GM18505 (cell line): Measurements from ENCODE around the gene KIF2A.
"Not testable (repeated sequence)": the region's sequence is repeated elsewhere in the genome, so short reads cannot be mapped to it uniquely, and the experiment has no call there.

Source experiments
- ATAC-seq: cut with Tn5 transposase; IDR thresholded peaks from one replicate; pipeline ENCODE4 v1.9.1; 2021; ENCODE audit not compliant: unreplicated experiment
- POLR2A ChIP-seq: IDR thresholded peaks from 4 replicates; pipeline ENCODE4 v1.6.1; 2011; ENCODE audit warnings: borderline replicate concordance; ENCODE audit not compliant: insufficient read depth, insufficient read length; ENCODE audit errors: extremely low read depth

The KIF2A gene

DNA sequence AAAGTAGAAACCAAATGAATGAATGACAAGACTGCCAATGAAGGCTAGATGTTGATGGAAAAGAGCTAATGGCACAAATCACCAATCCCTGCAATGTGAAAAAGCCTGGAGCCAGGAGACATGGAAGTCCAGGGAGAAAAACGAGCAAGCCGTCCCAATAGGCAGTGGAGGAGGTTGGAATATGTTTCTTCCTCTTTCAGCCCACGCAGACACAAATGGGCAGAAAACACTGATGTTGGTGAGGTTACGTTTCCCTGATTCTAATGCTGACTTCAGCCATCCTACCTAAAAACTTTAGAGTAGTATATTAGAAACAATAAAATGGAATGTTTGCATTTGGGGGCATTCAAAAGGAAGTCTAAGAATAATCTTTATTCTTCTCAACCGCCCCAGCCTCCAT is 23.9 kb upstream of the KIF2A start:
- no peak for ATAC-seq
- no peak for TF ChIP-seq POLR2A

DNA sequence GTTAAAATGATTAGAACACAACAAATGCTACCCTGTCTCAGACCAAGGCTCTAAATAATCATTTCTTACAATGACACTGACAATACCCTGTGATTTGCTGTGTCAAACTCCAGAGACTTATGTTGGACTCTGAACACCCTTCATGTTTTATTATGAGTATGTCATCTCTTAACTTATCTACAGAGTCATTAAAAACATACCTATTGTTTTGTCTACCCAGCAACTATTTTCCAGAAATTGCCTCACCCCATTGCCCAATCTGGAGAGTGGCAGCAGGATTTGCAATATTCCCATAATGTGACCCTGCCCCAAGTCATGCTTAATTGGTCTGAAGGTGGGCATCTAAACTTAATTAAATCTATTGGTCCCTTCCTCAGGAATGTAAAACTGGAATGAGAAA is 23.0 kb upstream of the KIF2A start:
- TF ChIP-seq POLR2A, result no peak
- no peak for ATAC-seq

DNA sequence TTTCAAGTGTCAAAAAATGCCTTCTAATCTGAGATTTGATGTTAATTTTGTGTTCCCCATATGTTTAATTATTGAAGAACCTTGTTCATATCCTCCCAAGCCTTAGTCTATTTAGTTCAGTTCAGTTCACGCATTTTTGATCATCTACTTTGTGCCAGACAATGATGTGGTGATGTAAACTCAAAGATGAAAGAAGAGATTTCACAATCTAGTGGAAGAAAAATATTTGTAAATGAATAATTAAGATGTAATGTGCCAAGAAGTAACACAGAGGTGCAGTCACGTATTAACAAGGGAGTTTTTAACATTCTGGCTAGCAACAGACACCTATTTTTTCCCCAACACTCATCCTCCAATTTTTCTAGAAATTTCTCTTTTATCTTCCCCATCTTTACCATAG is 22.1 kb upstream of the KIF2A start:
- ATAC-seq, result no peak
- no peak for TF ChIP-seq POLR2A

DNA sequence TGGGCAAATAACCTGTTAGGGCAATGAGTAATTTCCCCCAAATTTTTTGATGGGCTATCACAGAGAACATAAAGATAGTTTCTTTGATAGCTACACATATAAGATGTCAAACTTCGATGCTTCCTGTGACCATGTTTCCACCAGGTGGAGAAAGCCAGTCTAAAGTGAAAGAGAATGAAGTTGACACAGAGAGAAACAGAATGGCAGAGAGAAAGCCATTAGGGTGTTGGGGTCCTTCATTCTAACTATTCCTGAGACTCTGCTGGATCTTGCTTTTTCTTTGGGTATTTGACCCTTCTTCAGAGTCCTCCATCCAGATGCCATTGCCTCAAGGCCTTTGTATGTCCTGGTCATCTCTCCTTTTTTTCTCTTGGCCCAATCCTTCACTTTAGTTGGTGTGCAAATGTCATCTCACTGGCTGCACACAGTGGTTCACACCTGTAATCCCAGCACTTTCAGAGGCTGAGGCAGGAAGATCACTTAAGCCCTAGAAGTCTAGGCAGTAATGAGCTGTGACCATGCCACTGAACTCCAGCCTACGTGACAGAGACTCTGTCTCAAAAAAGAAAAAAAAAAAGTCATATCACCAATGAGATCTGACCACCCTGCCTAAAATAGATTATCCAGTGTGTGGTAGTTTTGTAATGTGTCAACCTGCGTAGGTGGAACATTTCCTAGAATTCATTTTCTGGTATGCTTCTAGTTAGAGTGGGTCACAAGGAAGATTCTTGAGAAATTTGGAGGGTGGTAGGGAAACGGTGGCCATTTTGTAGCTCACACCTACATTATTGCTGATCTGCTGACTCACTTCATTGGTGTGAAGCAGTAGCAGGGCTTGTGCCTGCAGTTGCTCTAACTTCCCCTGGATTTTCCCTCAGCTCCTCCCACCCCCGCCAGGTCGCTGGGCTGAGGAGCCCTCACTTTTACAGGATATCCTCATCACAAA is 20.8 kb upstream of the KIF2A start:
- ATAC-seq, result peak; percentile 87
- no peak for TF ChIP-seq POLR2A

DNA sequence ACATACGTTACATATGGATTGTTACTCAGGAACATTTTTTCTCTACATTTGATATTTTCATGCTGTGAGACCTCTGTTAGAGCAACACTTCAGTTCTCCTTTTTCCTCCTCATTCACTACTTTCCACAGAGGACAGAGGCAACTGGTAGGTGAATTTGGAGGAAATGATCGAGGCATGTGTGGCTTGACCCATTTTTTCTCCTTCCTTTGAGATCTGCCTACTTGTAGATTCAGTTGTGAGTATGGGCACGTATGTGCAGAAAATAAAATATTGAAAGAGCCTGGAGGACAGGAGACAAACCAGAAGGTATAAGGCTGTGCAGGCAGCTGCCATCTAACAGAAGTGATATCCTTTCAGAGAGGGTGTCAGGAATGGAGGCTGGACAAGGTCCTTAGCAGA is 19.2 kb upstream of the KIF2A start:
- ATAC-seq, result no peak
- no peak for TF ChIP-seq POLR2A

DNA sequence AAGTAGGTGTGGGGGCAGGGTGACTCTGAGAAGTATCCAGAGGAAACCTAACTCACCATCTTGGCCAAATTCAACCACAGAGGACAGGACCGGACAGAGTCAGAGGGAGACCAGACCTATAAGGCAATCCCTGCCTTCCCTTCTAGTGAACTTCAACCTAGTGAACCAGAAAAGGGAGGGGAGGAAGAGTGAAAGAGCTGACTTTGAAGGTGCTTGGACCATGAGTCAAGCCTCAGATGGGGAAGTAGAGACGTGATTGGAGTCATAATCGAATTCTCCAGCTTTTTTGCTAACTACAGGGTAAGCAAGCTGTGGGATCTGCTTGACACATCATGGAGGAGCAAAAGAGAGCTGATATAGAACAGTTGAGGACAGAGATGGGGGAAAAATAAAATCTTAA is 18.8 kb upstream of the KIF2A start:
- TF ChIP-seq POLR2A, result no peak

DNA sequence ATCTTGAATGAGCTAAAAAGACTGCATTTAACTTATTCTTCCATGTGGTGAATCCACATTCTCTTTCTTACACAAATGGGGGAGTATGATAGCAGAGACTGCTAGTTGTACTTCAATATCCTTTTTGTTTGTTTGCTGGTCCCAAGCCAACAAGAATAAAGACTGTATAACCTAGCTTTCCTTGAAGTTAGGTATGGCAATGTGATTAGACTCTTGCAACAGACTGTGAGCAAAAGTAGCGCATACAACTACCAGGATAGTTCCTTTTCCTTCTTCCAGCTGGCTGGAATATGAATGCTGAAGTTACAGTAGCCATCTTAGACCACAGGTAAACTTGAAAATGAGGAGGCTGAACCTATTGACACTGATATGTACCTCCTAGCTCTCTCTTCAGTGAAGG is 17.9 kb upstream of the KIF2A start:
- TF ChIP-seq POLR2A, result no peak
- no peak for ATAC-seq

More for the DNA sequence above, 18.8 kb upstream of the KIF2A start:
- no peak for ATAC-seq

DNA sequence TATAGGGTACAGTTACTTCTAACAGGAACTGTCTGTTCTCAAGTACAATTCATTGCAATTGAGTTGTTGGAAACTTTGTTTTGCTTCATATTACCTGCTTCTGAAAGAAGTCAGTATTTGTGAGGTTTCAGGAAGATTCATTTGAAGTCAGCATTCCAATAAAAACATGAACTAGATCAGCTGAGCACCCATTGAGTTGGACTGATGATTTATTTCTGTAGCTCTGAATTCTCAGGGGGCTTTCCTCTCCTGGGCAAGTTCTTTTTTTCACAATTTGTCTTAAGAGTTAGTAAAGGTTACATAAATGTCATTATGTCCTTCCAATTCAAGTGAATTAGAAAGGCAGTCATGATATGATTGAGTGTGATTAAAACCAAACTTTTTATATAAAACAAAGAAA is 16.2 kb upstream of the KIF2A start:
- no peak for ATAC-seq

DNA sequence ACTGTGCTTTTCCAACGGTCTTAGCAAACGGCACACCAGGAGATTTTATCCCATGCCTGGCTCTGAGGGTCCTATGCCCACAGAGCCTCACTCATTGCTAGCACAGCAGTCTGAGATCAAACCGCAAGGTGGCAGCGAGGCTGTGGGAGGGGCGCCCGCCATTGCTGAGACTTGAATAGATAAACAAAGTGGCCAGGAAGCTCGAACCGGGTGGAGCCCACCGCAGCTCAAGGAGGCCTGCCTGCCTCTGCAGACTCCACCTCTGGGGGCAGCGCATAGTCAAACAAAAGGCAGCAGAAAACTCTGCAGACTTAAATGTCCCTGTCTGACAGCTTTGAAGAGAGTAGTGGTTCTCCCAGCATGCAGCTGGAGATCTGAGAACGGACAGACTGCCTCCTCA is 14.2 kb upstream of the KIF2A start:
- ATAC-seq, result not testable (repeated sequence)

More for the DNA sequence above, 16.2 kb upstream of the KIF2A start:
- no peak for TF ChIP-seq POLR2A

DNA sequence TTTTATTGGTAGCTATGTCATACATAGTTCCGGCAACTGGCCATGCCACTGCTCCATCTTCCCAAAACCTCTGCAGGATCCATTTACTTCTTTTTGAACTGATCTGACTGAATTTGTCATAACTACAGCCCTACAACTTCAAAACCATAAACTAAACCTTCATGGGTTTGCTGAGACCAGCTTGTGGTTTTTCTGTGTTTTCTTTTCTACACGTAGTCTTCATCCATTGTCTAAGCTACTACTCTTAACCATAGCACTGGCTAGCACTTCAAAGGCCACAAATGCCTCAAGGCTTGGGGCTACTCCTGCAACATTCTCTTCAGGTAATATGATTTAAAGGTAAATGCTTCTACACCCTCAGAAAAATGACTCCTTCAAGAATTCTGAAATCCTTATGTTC is 9.0 kb upstream of the KIF2A start:
- ATAC-seq, result no peak
- no peak for TF ChIP-seq POLR2A

DNA sequence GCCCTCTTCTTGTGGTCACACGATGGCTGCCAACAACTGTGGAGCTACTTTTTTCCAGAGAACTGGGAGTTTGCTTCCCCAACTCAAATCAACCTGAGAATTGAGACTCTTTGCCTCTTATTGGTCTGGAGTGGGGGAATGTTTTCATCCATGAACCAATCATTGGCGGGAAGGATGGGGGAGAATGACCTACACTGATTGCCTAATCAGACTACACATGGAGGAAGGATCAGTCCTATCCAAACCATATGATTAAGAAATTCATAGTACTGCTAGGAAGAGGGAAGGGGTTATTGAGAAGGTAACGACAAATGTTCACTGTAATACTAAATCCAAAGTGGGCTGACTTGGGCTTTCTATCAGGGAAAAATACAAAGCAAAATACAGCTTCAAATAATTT is 7.9 kb upstream of the KIF2A start:
- no peak for ATAC-seq

DNA sequence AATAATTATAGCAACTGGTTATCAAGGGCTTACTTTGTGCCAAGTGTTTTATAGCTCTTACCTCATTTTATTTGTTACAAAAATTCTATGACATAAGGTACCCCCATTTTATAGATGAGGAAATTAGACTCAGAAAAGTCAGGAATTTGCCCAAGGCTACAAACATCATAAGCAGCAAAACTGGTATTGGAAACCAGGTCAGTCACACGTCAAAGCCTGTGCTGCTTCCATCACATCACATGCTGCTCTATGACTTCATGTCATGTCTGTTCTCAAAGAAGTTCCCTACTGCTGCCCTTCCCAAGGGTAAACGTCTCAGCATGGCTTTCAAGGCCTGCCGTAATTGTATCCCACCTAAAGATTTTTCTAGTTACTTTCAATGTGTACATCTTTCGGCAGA is 6.9 kb upstream of the KIF2A start:
- TF ChIP-seq POLR2A, result no peak
- no peak for ATAC-seq

More for the DNA sequence above, 7.9 kb upstream of the KIF2A start:
- TF ChIP-seq POLR2A, result no peak

DNA sequence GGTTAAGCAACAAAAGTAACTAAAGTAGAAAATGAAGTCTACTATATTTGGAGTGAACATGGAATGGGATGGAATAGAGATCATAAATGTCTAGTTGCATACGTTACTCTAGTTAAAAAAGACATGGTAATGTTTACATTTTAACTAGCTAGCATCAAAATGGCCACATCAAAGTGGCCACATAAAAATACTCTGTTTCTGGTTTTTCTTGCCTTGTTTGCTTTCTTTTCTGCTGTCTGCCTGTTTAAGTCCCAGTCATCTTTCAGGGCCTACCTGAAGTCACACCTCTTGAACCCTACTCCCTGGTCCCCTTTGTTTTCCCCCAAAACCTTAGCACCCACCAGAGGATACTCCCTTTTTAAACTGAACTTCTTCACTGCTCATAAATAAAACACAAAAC is 6.4 kb upstream of the KIF2A start:
- no peak for ATAC-seq
- TF ChIP-seq POLR2A, result no peak

DNA sequence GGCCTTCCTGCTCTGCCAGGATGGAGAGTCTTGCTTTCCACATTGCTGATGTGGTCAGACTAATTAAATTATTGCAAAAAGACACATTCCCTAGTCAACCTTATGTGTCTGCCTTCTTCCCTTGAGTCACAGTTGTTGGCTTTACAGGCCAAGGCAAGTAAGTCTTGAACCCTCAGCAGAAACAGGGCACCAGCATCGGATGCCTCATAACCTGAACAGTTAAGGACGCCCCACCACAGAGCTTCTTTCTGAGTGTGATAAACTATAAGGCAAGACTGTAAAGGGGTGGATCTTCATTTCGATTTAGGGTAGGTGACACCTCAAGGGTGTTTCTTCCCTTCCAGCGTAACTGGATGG is 670 bp upstream of the KIF2A start:
- no peak for ATAC-seq
- TF ChIP-seq POLR2A, result no peak
